ENCODE data around the gene BRI3. TPM values are rescaled to one million over a fixed set of nuclear protein-coding genes. Genes with fewer than 3 reads are reported as not detected.

The BRI3 gene
- total and polyA plus RNA-seq, 2 of the 13 experiments (the other 11 are each of a cell fraction or from before 2014, with no cell fraction given), result 54.0 to 103 TPM

GRCh38 chr7:98251601-98252424, 29.7 kb upstream of the BRI3 start, which contains the start of gene TECPR1 (continued):
- TF ChIP-seq, protein P1, sequence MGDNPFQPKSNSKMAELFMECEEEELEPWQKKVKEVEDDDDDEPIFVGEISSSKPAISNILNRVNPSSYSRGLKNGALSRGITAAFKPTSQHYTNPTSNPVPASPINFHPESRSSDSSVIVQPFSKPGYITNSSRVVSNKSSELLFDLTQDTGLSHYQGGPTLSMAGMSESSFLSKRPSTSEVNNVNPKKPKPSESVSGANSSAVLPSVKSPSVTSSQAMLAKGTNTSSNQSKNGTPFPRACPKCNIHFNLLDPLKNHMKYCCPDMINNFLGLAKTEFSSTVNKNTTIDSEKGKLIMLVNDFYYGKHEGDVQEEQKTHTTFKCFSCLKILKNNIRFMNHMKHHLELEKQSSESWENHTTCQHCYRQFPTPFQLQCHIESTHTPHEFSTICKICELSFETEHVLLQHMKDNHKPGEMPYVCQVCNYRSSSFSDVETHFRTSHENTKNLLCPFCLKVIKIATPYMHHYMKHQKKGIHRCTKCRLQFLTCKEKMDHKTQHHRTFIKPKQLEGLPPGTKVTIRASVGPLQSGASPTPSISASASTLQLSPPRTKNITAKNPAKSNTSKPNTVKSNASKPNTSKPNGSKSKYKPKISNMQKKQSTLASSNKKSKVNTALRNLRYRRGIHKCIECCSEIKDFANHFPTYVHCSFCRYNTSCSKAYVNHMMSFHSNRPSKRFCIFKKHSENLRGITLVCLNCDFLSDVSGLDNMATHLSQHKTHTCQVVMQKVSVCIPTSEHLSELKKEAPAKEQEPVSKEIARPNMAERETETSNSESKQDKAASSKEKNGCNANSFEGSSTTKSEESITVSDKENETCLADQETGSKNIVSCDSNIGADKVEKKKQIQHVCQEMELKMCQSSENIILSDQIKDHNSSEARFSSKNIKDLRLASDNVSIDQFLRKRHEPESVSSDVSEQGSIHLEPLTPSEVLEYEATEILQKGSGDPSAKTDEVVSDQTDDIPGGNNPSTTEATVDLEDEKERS (CRISPR knock-in tag; IDR thresholded peaks at IDR 0.05), result no peak
- TF ChIP-seq ZSCAN29 (CRISPR knock-in tag; conservative IDR thresholded peaks at IDR 0.05) (0 out of 2 replicates have a peak, but pooled peaks have one; percentile 56), FOXO1 (CRISPR knock-in tag; IDR thresholded peaks at IDR 0.05) (no peak), POLR2G (IDR thresholded peaks at IDR 0.05; ENCODE audit: low read depth, low read length) (peak; percentile 83), ZNF550 (CRISPR knock-in tag; IDR thresholded peaks at IDR 0.05; ENCODE audit: borderline replicate concordance) (no peak), RELA (CRISPR knock-in tag; IDR thresholded peaks at IDR 0.05) (no peak), ZNF496 (CRISPR knock-in tag; IDR thresholded peaks at IDR 0.05; ENCODE audit: insufficient replicate concordance) (no peak), ZBTB40 (IDR thresholded peaks at IDR 0.05) (peak; percentile 35; the same call in 1 of the 2 replicates), ZBTB40 (CRISPR knock-in tag; IDR thresholded peaks at IDR 0.05) (no peak; the same call in 1 of the 2 replicates), ZNF460 (CRISPR knock-in tag; IDR thresholded peaks at IDR 0.05; ENCODE audit: borderline replicate concordance) (no peak), TSC22D2 (CRISPR knock-in tag; IDR thresholded peaks at IDR 0.05; ENCODE audit: borderline replicate concordance) (peak; percentile 61; the same call in 1 of the 2 replicates), ZFY (CRISPR knock-in tag; IDR thresholded peaks at IDR 0.05) (peak; percentile 75), ZNF614 (CRISPR knock-in tag; IDR thresholded peaks at IDR 0.05; ENCODE audit: borderline replicate concordance) (peak; percentile 35; the same call in 1 of the 2 replicates), SALL1 (CRISPR knock-in tag; IDR thresholded peaks at IDR 0.05) (peak; percentile 82), ZNF430 (CRISPR knock-in tag; IDR thresholded peaks at IDR 0.05) (no peak; the same call in 1 of the 2 replicates)
